MG63 (cell line): ENCODE measurements around the gene SRGAP3. TPM values are rescaled to one million over a fixed set of nuclear protein-coding genes. Genes with fewer than 3 reads are reported as not detected.
A peak's percentile ranks its signal among the peaks of the same experiment; 100 is the strongest.

Experiments
- DNase-seq: peaks from one replicate; pipeline ENCODE4 v3.0.0-alpha.2; 2020
- H3K27me3 ChIP-seq: fragments of 250-450 bp; sonication (Bioruptor Pico); 2 replicates; pipeline ENCODE4 v1.5.1; 2020; ENCODE audit warnings: mild to moderate bottlenecking, moderate library complexity
- H3K36me3 ChIP-seq: fragments of 250-450 bp; sonication (Bioruptor Pico); 2 replicates; pipeline ENCODE4 v1.5.1; 2020; ENCODE audit warnings: mild to moderate bottlenecking, moderate library complexity
- H3K4me3 ChIP-seq: fragments of 250-450 bp; sonication (Bioruptor Pico); 2 replicates; pipeline ENCODE4 v1.5.1; 2020; ENCODE audit warnings: mild to moderate bottlenecking, moderate library complexity
- H3K9me3 ChIP-seq: fragments of 250-450 bp; sonication (Bioruptor Pico); 2 replicates; pipeline ENCODE4 v1.5.1; 2020; ENCODE audit warnings: mild to moderate bottlenecking, moderate library complexity
- total RNA-seq: library from RNA; depleted of rRNA; stranded (reverse); fragments of >200 nt; shearing (Covaris generic); gene quantifications from 2 replicates; pipeline ENCODE4 v1.2.3, GENCODE V29; 2014; ENCODE audit warnings: low replicate concordance

Gene SRGAP3
- total RNA-seq, 1 experiment from 2014 or later = 0.07 TPM

GRCh38 chr3:8996216-8996615 lies 253.2 kb downstream of the SRGAP3 start:
- Histone ChIP-seq H3K36me3 (no peaks in the 10 kb centered on the region), H3K27me3 (no peaks in the 10 kb centered on the region), H3K9me3 (no peaks in the 10 kb centered on the region), H3K4me3 (no peak overlapping the region)
- no peak for DNase-seq

GRCh38 chr3:8994226-8994625 lies 255.2 kb downstream of the SRGAP3 start:
- no peaks in the 10 kb centered on the region for H3K36me3 ChIP-seq
- H3K9me3 ChIP-seq = no peaks in the 10 kb centered on the region
- H3K4me3 ChIP-seq = no peak overlapping the region
- no peaks in the 10 kb centered on the region for H3K27me3 ChIP-seq
- no peak for DNase-seq

- Histone ChIP-seq H3K36me3 (no peaks in the 10 kb centered on the region), H3K27me3 (no peaks in the 10 kb centered on the region), H3K4me3 (no peak overlapping the region), H3K9me3 (no peaks in the 10 kb centered on the region)
- DNase-seq = no peak
Observed at GRCh38 chr3:8993331-8993730, 256.1 kb downstream of the SRGAP3 start.

GRCh38 chr3:8992854-8993253 lies 256.6 kb downstream of the SRGAP3 start:
- no peaks in the 10 kb centered on the region for H3K27me3 ChIP-seq
- no peaks in the 10 kb centered on the region for H3K36me3 ChIP-seq
- DNase-seq = no peak
- no peak overlapping the region for H3K4me3 ChIP-seq
- H3K9me3 ChIP-seq = no peaks in the 10 kb centered on the region

- H3K9me3 ChIP-seq = no peaks in the 10 kb centered on the region
- no peaks in the 10 kb centered on the region for H3K36me3 ChIP-seq
- no peak for DNase-seq
- no peak overlapping the region for H3K4me3 ChIP-seq
- no peaks in the 10 kb centered on the region for H3K27me3 ChIP-seq
Observed at GRCh38 chr3:8992199-8992598, 257.2 kb downstream of the SRGAP3 start.

- no peaks in the 10 kb centered on the region for H3K36me3 ChIP-seq
- DNase-seq = peak; percentile 59
Observed at GRCh38 chr3:8990266-8991215, 258.9 kb downstream of the SRGAP3 start.

GRCh38 chr3:8988791-8989558 lies 260.5 kb downstream of the SRGAP3 start:
- Histone ChIP-seq H3K9me3 (no peaks in the 10 kb centered on the region), H3K27me3 (no peaks in the 10 kb centered on the region), H3K36me3 (no peaks in the 10 kb centered on the region), H3K4me3 (no peak overlapping the region)
- no peak for DNase-seq

More at GRCh38 chr3:8990266-8991215, 258.9 kb downstream of the SRGAP3 start:
- Histone ChIP-seq H3K27me3 (no peaks in the 10 kb centered on the region), H3K9me3 (no peaks in the 10 kb centered on the region), H3K4me3 (no peak overlapping the region)

- no peaks in the 10 kb centered on the region for H3K27me3 ChIP-seq
- H3K4me3 ChIP-seq = no peak overlapping the region
- no peaks in the 10 kb centered on the region for H3K36me3 ChIP-seq
- no peak for DNase-seq
- no peaks in the 10 kb centered on the region for H3K9me3 ChIP-seq
Observed at GRCh38 chr3:8988384-8988655, 261.1 kb downstream of the SRGAP3 start.

- Histone ChIP-seq H3K9me3 (no peaks in the 10 kb centered on the region), H3K27me3 (no peaks in the 10 kb centered on the region), H3K4me3 (no peak overlapping the region), H3K36me3 (no peaks in the 10 kb centered on the region)
- DNase-seq = peak; percentile 26
Observed at GRCh38 chr3:8987645-8988383, 261.6 kb downstream of the SRGAP3 start.

GRCh38 chr3:8987226-8987625 lies 262.2 kb downstream of the SRGAP3 start:
- DNase-seq = no peak
- no peaks in the 10 kb centered on the region for H3K27me3 ChIP-seq
- no peak overlapping the region for H3K4me3 ChIP-seq
- no peaks in the 10 kb centered on the region for H3K9me3 ChIP-seq
- H3K36me3 ChIP-seq = no peaks in the 10 kb centered on the region

GRCh38 chr3:8986741-8987140 lies 262.7 kb downstream of the SRGAP3 start:
- no peaks in the 10 kb centered on the region for H3K9me3 ChIP-seq
- no peaks in the 10 kb centered on the region for H3K27me3 ChIP-seq
- no peak for DNase-seq
- no peaks in the 10 kb centered on the region for H3K36me3 ChIP-seq
- no peak overlapping the region for H3K4me3 ChIP-seq

GRCh38 chr3:8985876-8986275 lies 263.6 kb downstream of the SRGAP3 start:
- no peak for DNase-seq
- no peaks in the 10 kb centered on the region for H3K9me3 ChIP-seq
- no peaks in the 10 kb centered on the region for H3K27me3 ChIP-seq
- no peaks in the 10 kb centered on the region for H3K36me3 ChIP-seq
- no peak overlapping the region for H3K4me3 ChIP-seq

GRCh38 chr3:8985411-8985831 lies 264.0 kb downstream of the SRGAP3 start:
- Histone ChIP-seq H3K4me3 (no peak overlapping the region), H3K27me3 (no peaks in the 10 kb centered on the region), H3K9me3 (no peaks in the 10 kb centered on the region), H3K36me3 (no peaks in the 10 kb centered on the region)
- DNase-seq = no peak

GRCh38 chr3:8984526-8984925 lies 264.9 kb downstream of the SRGAP3 start:
- H3K27me3 ChIP-seq = no peaks in the 10 kb centered on the region
- H3K4me3 ChIP-seq = no peak overlapping the region
- no peaks in the 10 kb centered on the region for H3K36me3 ChIP-seq
- no peak for DNase-seq
- no peaks in the 10 kb centered on the region for H3K9me3 ChIP-seq

GRCh38 chr3:8984081-8984480 lies 265.4 kb downstream of the SRGAP3 start:
- no peak for DNase-seq
- Histone ChIP-seq H3K36me3 (no peaks in the 10 kb centered on the region), H3K27me3 (no peaks in the 10 kb centered on the region), H3K4me3 (no peak overlapping the region), H3K9me3 (no peaks in the 10 kb centered on the region)

- H3K36me3 ChIP-seq = no peaks in the 10 kb centered on the region
- no peaks in the 10 kb centered on the region for H3K27me3 ChIP-seq
- no peaks in the 10 kb centered on the region for H3K9me3 ChIP-seq
- H3K4me3 ChIP-seq = no peak overlapping the region
- DNase-seq = no peak
Observed at GRCh38 chr3:8983591-8983990, 265.9 kb downstream of the SRGAP3 start.

- Histone ChIP-seq H3K4me3 (no peak overlapping the region), H3K9me3 (no peaks in the 10 kb centered on the region), H3K36me3 (no peaks in the 10 kb centered on the region), H3K27me3 (no peaks in the 10 kb centered on the region)
- no peak for DNase-seq
Observed at GRCh38 chr3:8983026-8983425, 266.4 kb downstream of the SRGAP3 start.
